IMR-90 (cell line): ENCODE results near the gene PGGT1B. TPM values are rescaled to one million over a fixed set of nuclear protein-coding genes. Genes with fewer than 3 reads are reported as not detected.

Source experiments
- ATAC-seq: fragments of 200-7000 bp; cut with Tn5 transposase; 2 replicates; pipeline ENCODE4 v1.9.1; 2020; ENCODE audit warnings: low read depth, mild to moderate bottlenecking, moderate library complexity
- BruUV-seq: library from RNA; stranded (reverse); fragments of 400-500 nt; replicated peaks from 2 replicates; lab custom pipeline; 2021; lab: Mats Ljungman, UMichigan
- CTCF ChIA-PET: fragments of 300-600 bp; formaldehyde crosslinking; extraction: SDS; loops from one replicate; lab custom pipeline; 2021; ENCODE audit warnings: antibody characterized with exemption; lab: Yijun Ruan, JAX
- POLR2A ChIA-PET: fragments of 300-600 bp; sonication (Branson Sonifier 250); formaldehyde crosslinking; loops from one replicate; lab custom pipeline; 2022; ENCODE audit warnings: antibody characterized with exemption; ENCODE audit not compliant: unreplicated experiment; lab: Charles Lee
- DNase-seq: peaks from one replicate; pipeline ENCODE4 v3.0.0; 2013
- H2AFZ ChIP-seq: replicated peaks from 2 replicates; pipeline ENCODE3; 2013; ENCODE audit warnings: low read length, mild to moderate bottlenecking; ENCODE audit not compliant: poor library complexity
- H2AK5ac ChIP-seq: 2 replicates; pipeline ENCODE4 v1.6.1; 2013; ENCODE audit warnings: low read depth, low read length, inconsistent platforms
- H2AK9ac ChIP-seq: replicated peaks from 2 replicates; pipeline ENCODE3; 2013; ENCODE audit warnings: mild to moderate bottlenecking, low read depth, low read length, moderate library complexity; ENCODE audit not compliant: poor library complexity
- H2BK120ac ChIP-seq: 2 replicates; pipeline ENCODE4 v1.6.1; 2013; ENCODE audit warnings: low read depth, low read length, inconsistent platforms
- H2BK15ac ChIP-seq: 3 replicates; pipeline ENCODE4 v1.6.1; 2013; ENCODE audit warnings: low read depth, low read length, inconsistent platforms
- H2BK20ac ChIP-seq: 2 replicates; pipeline ENCODE4 v1.6.1; 2013; ENCODE audit warnings: low read depth, mild to moderate bottlenecking, inconsistent platforms, low read length, moderate library complexity
- H2BK5ac ChIP-seq: 2 replicates; pipeline ENCODE4 v1.6.1; 2013; ENCODE audit warnings: mild to moderate bottlenecking, low read depth, low read length, inconsistent platforms; ENCODE audit not compliant: poor library complexity, severe bottlenecking
- H3K14ac ChIP-seq: replicated peaks from 2 replicates; pipeline ENCODE4 v1.6.1; 2013; ENCODE audit warnings: low read depth, low read length, inconsistent platforms
- H3K18ac ChIP-seq: 2 replicates; pipeline ENCODE4 v1.6.1; 2013; ENCODE audit warnings: low read depth, low read length, control low read depth
- H3K23ac ChIP-seq: 2 replicates; pipeline ENCODE4 v1.6.1; 2013; ENCODE audit warnings: low read depth, low read length, inconsistent platforms
- H3K27ac ChIP-seq: 2 replicates; pipeline ENCODE4 v1.5.1; 2013; ENCODE audit warnings: mild to moderate bottlenecking, control low read depth, low read length; ENCODE audit not compliant: insufficient read depth
- H3K27me3 ChIP-seq: 2 replicates; pipeline ENCODE4 v1.6.1; 2013; ENCODE audit warnings: low read length; ENCODE audit not compliant: control insufficient read depth, insufficient read depth
- H3K36me3 ChIP-seq: 2 replicates; pipeline ENCODE4 v1.6.1; 2013; ENCODE audit warnings: low read length, mixed read lengths; ENCODE audit not compliant: control insufficient read depth, insufficient read depth
- H3K4ac ChIP-seq: 2 replicates; pipeline ENCODE4 v1.6.1; 2013; ENCODE audit warnings: low read depth, low read length, inconsistent platforms
- H3K4me1 ChIP-seq: 2 replicates; pipeline ENCODE4 v1.6.1; 2013; ENCODE audit warnings: low read length, mixed read lengths; ENCODE audit not compliant: control insufficient read depth, insufficient read depth
- H3K4me2 ChIP-seq: 2 replicates; pipeline ENCODE4 v1.6.1; 2013; ENCODE audit warnings: low read depth, mild to moderate bottlenecking, control low read depth, low read length, moderate library complexity
- H3K4me3 ChIP-seq: 2 replicates; pipeline ENCODE4 v1.5.1; 2013; ENCODE audit warnings: low read depth, mild to moderate bottlenecking, control low read depth, low read length, moderate library complexity; ENCODE audit not compliant: insufficient read depth
- H3K56ac ChIP-seq: 2 replicates; pipeline ENCODE4 v1.6.1; 2013; ENCODE audit warnings: low read length, inconsistent platforms; ENCODE audit not compliant: insufficient read depth; ENCODE audit errors: extremely low read depth
- H3K79me1 ChIP-seq, 2 experiments: 2 replicates each; pipeline ENCODE4 v1.6.1; 2013; ENCODE audit warnings: low read length in 2 of 2, inconsistent platforms in 1 of 2, low read depth in 1 of 2
- H3K9ac ChIP-seq: 2 replicates; pipeline ENCODE4 v1.6.1; 2013; ENCODE audit warnings: low read depth, low read length, control low read depth
- H3K9me1 ChIP-seq: 2 replicates; pipeline ENCODE4 v1.6.1; 2013; ENCODE audit warnings: low read length, inconsistent platforms; ENCODE audit not compliant: insufficient read depth
- H3K9me3 ChIP-seq: 2 replicates; pipeline ENCODE4 v1.6.1; 2013; ENCODE audit warnings: low read length; ENCODE audit not compliant: control insufficient read depth, insufficient read depth
- H4K20me1 ChIP-seq: 2 replicates; pipeline ENCODE4 v1.6.1; 2013; ENCODE audit warnings: low read length, inconsistent platforms; ENCODE audit not compliant: insufficient read depth
- H4K5ac ChIP-seq: 2 replicates; pipeline ENCODE4 v1.6.1; 2013; ENCODE audit warnings: mild to moderate bottlenecking, low read depth, low read length, control low read depth
- H4K8ac ChIP-seq, 2 experiments: 2 replicates each; pipeline ENCODE4 v1.6.1; 2013; ENCODE audit warnings: low read depth in 2 of 2, low read length in 2 of 2, control low read depth in 1 of 2, inconsistent platforms in 1 of 2
- H4K91ac ChIP-seq: 2 replicates; pipeline ENCODE4 v1.6.1; 2013; ENCODE audit warnings: low read depth, low read length, inconsistent platforms; ENCODE audit not compliant: insufficient read depth
- BHLHE40 ChIP-seq: fragments of 150-350 bp; IDR thresholded peaks from 2 replicates; pipeline ENCODE4 v1.6.1; 2016; ENCODE audit warnings: mild to moderate bottlenecking, low read depth, low read length
- CEBPB ChIP-seq: IDR thresholded peaks from 2 replicates; pipeline ENCODE4 v1.6.1; 2012; ENCODE audit warnings: low read depth, low read length, improper control_type of control experiment
- CTCF ChIP-seq: conservative IDR thresholded peaks from 2 replicates; pipeline ENCODE4 v1.5.1; 2012; ENCODE audit warnings: mild to moderate bottlenecking, low read depth, low read length, improper control_type of control experiment
- FOS ChIP-seq: fragments of 150-350 bp; IDR thresholded peaks from 2 replicates; pipeline ENCODE4 v1.6.1; 2016; ENCODE audit warnings: low read depth, low read length
- NFE2L2 ChIP-seq: fragments of 150-350 bp; IDR thresholded peaks from 2 replicates; pipeline ENCODE4 v1.6.1; 2016; ENCODE audit warnings: low read depth, mild to moderate bottlenecking, low read length
- RAD21 ChIP-seq: IDR thresholded peaks from 2 replicates; pipeline ENCODE4 v1.6.1; 2012; ENCODE audit warnings: low read length, improper control_type of control experiment
- RCOR1 ChIP-seq: IDR thresholded peaks from 2 replicates; pipeline ENCODE4 v1.6.1; 2012; ENCODE audit warnings: mild to moderate bottlenecking, low read length, improper control_type of control experiment; ENCODE audit not compliant: insufficient replicate concordance
- RFX5 ChIP-seq: IDR thresholded peaks from 2 replicates; pipeline ENCODE4 v1.8.0; 2012; ENCODE audit warnings: low read depth, mild to moderate bottlenecking, low read length, moderate library complexity
- SMC3 ChIP-seq: fragments of 150-350 bp; IDR thresholded peaks from 2 replicates; pipeline ENCODE4 v1.6.1; 2016; ENCODE audit warnings: low read depth, mild to moderate bottlenecking, antibody characterized with exemption, low read length, moderate library complexity
- WGBS, 2 experiments: methylation state at CpG; one replicate each; pipeline versions ENCODE4 v1.1.5 to v1.1.7; 2013; ENCODE audit warnings: missing lambda C conversion rate in 2 of 2; ENCODE audit not compliant: insufficient read length in 1 of 2; ENCODE audit errors: extremely low coverage in 2 of 2; 5-methylcytosine and 5-hydroxymethylcytosine counted together
- dilution Hi-C: fragments of 300-500 bp; cut with HindIII; formaldehyde crosslinking; loops from one replicate; pipeline ENCODE4 v1.14.3; 2018; ENCODE audit warnings: low sequenced_read_pairs; ENCODE audit not compliant: unreplicated experiment
- in situ Hi-C: fragments of 300-500 bp; cut with MboI; formaldehyde crosslinking; loops from 3 replicates; pipeline ENCODE4 v1.14.3; 2019; ENCODE audit warnings: low sequenced_read_pairs, inconsistent platforms, mixed read lengths
- intact Hi-C: fragments of 100-400 bp; cut with micrococcal nuclease; formaldehyde crosslinking; loops from 2 replicates; pipeline ENCODE4 v1.10.0; 2022
- polyA plus RNA-seq, 3 experiments: library from polyadenylated mRNA; depleted of rRNA; stranded (reverse); fragments of >200 nt; gene quantifications; 2 replicates each; pipeline ENCODE4 v1.2.3, GENCODE V29; 2012; ENCODE audit warnings: low replicate concordance in 1 of 3
- total RNA-seq: library from RNA; depleted of rRNA; stranded (reverse); fragments of >200 nt; gene quantifications from 2 replicates; pipeline ENCODE4 v1.2.3, GENCODE V29; 2012

Gene PGGT1B
- total and polyA plus RNA-seq, 2 of the 4 experiments (the other 2 are of a cell fraction) = 2.1 to 19.2 TPM

GRCh38 chr5:115262321-115263077, at the start of gene PGGT1B (continued):
- no peak for TF ChIP-seq RFX5
- TF ChIP-seq NFE2L2 = no peak
- no peak for TF ChIP-seq RCOR1
- no peak for TF ChIP-seq CEBPB
- no peak for TF ChIP-seq FOS

GRCh38 chr5:115309751-115310370, 47.2 kb upstream of the PGGT1B start:
- Histone ChIP-seq H3K9ac (no peak overlapping the region), H2AFZ (no peak overlapping the region), H3K4me1 (no peaks in the 10 kb centered on the region), H3K27ac (no peak overlapping the region), H3K9me3 (no peaks in the 10 kb centered on the region), H2AK5ac (no peak overlapping the region), H2BK20ac (no peak overlapping the region), H3K79me1 (no peaks in the 10 kb centered on the region), H3K36me3 (no peaks in the 10 kb centered on the region), H3K4me3 (no peak overlapping the region), H2BK120ac (no peak overlapping the region), H2BK5ac (no peak overlapping the region), H3K9me1 (no peaks in the 10 kb centered on the region), H2AK9ac (no peak overlapping the region), H4K8ac (no peak overlapping the region), H4K20me1 (no peaks in the 10 kb centered on the region), H2BK15ac (no peak overlapping the region), H4K5ac (no peak overlapping the region), H3K18ac (no peak overlapping the region), H3K23ac (no peak overlapping the region), H4K91ac (no peak overlapping the region), H3K14ac (no peak overlapping the region), H3K27me3 (peaks cover 3% of the 10 kb centered on the region), H3K4me2 (no peak overlapping the region), H3K56ac (no peak overlapping the region), H3K4ac (no peak overlapping the region)
- DNase-seq (peak; percentile 58), ATAC-seq (peak; percentile 72)
- intact Hi-C loops = loop anchor here (1.0 to 10.0 kb wide), 5 partner anchors 67 to 765 kb away; no protein-coding TSS in a partner anchor
- POLR2A ChIA-PET = no interaction called here
- dilution Hi-C loops = no loop called here
- BruUV-seq = no TSS peak
- no CpG with 5 or more reads among the region's 1 CpG for WGBS, 2 experiments
- CTCF ChIA-PET = interaction anchor here (0.6 to 1.6 kb wide), 18 partner anchors 10 to 284 kb away, joined by 3 to 9 read pairs (median 4); partner anchors contain the start of genes CCDC112 and TRIM36
- peak; percentile 74 for TF ChIP-seq CTCF
- peak; percentile 79 for TF ChIP-seq RAD21
- no peak for TF ChIP-seq BHLHE40
- TF ChIP-seq SMC3 = peak; percentile 93
- in situ Hi-C loops = loop anchor here (5.0 to 25.0 kb wide), 2 partner anchors 277 to 752 kb away; no protein-coding TSS in a partner anchor
